Measurements from ENCODE around the gene NEDD4.
"Not testable (repeated sequence)": the region's sequence is repeated elsewhere in the genome, so short reads cannot be mapped to it uniquely, and the experiment has no call there.

- not testable (repeated sequence) for TF ChIP-seq POLR2A, CTCF (IDR thresholded peaks at IDR 0.05)
Measured at GRCh38 chr15:56023160-56023559, 29.7 kb upstream of the NEDD4 start.

All from lower leg skin (tissue), 3 donors.